ENCODE results near the gene CCL22. TPM values are rescaled to one million over a fixed set of nuclear protein-coding genes. Genes with fewer than 3 reads are reported as not detected.

CCL22 gene
- total and polyA plus RNA-seq, 2 of the 4 experiments (the other 2 are of a cell fraction) = not detected

DNA sequence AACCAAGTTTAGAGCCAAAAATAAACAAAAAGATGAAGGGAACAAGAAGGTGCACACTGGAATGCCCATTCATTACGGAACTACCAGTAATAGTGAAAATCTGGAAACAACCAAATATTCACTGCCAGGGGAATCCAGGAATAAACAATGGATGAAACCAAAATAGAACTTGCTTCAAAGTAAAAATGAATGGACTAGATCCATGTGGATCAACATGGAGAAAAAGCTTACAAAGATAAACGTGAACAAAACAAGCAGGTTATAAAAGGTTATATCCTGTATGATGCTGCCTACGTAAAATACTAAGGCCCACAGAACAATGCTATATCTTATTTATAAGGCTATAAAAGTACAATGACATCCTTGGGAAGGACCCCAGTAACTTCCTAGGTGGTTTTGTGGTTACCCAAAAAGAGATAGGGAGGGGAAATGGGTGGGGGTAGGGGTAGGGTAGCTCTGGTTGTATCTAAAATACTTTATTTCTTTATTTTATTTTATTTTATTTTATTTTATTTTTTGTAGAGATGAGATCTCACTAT is 12.8 kb upstream of the CCL22 start:
- no peak overlapping the region for H3K27ac ChIP-seq (ENCODE audit: insufficient read depth, low read length)
- H4K20me1 ChIP-seq (ENCODE audit: insufficient read depth, low read length) = peaks cover 15% of the 10 kb centered on the region; the same call in 1 of the 2 replicates
- H3K23ac ChIP-seq (ENCODE audit: low read depth, low read length) = no peak overlapping the region
- H3K36me3 ChIP-seq (ENCODE audit: control insufficient read depth, insufficient read depth, low read length) = no peaks in the 10 kb centered on the region
- in situ Hi-C loops (cut with MboI; ENCODE audit: low sequenced_read_pairs) (no loop called here), intact Hi-C loops (cut with micrococcal nuclease) (no loop called here), dilution Hi-C loops (cut with HindIII; ENCODE audit: low sequenced_read_pairs, unreplicated experiment) (no loop called here)
- peaks cover 4% of the 10 kb centered on the region; the same call in 1 of the 2 replicates for H3K9me3 ChIP-seq (ENCODE audit: control insufficient read depth, insufficient read depth, low read length)
- BruUV-seq (replicated peaks) = no TSS peak
- H3K4me3 ChIP-seq (ENCODE audit: insufficient read depth, low read depth, low read length) = no peak overlapping the region
- ChIA-PET POLR2A (ENCODE audit: unreplicated experiment) (no interaction called here), CTCF (no interaction called here)
- no peak overlapping the region for H3K14ac ChIP-seq (replicated peaks; ENCODE audit: low read depth, low read length)
- H2AFZ ChIP-seq (replicated peaks; ENCODE audit: low read length, poor library complexity) = no peak overlapping the region
- ATAC-seq (ENCODE audit: low read depth) (no peak), DNase-seq (no peak)
- no peak overlapping the region for H2AK5ac ChIP-seq (ENCODE audit: low read depth, low read length)
- H3K27me3 ChIP-seq (ENCODE audit: control insufficient read depth, insufficient read depth, low read length) = peaks cover 51% of the 10 kb centered on the region
- no peak overlapping the region for H3K9ac ChIP-seq (ENCODE audit: low read depth, low read length)
- H3K9me1 ChIP-seq (ENCODE audit: insufficient read depth, low read length) = peaks cover 7% of the 10 kb centered on the region
- H2BK5ac ChIP-seq (ENCODE audit: low read depth, low read length, poor library complexity, severe bottlenecking) = no peak overlapping the region
- no peak overlapping the region for H4K91ac ChIP-seq (ENCODE audit: insufficient read depth, low read depth, low read length)
- H3K4me1 ChIP-seq (ENCODE audit: control insufficient read depth, insufficient read depth, low read length) = peaks cover 6% of the 10 kb centered on the region
- H3K4ac ChIP-seq (ENCODE audit: low read depth, low read length) = no peak overlapping the region
- no peak overlapping the region for H4K8ac ChIP-seq (ENCODE audit: low read depth in 2 of 2, low read length in 2 of 2)
- H2BK20ac ChIP-seq (ENCODE audit: low read depth, low read length) = no peak overlapping the region
- H3K79me1 ChIP-seq (ENCODE audit: low read depth in 1 of 2, low read length in 2 of 2) = no peaks in the 10 kb centered on the region
- no peak for TF ChIP-seq BHLHE40 (IDR thresholded peaks at IDR 0.05; ENCODE audit: low read depth, low read length)
- no peak for TF ChIP-seq RFX5 (IDR thresholded peaks at IDR 0.05; ENCODE audit: low read depth, low read length)
- TF ChIP-seq MAZ (IDR thresholded peaks at IDR 0.05; ENCODE audit: borderline replicate concordance, low read depth, low read length) = no peak
- no peak for TF ChIP-seq SMC3 (IDR thresholded peaks at IDR 0.05; ENCODE audit: low read depth, low read length)
- TF ChIP-seq, protein P1, sequence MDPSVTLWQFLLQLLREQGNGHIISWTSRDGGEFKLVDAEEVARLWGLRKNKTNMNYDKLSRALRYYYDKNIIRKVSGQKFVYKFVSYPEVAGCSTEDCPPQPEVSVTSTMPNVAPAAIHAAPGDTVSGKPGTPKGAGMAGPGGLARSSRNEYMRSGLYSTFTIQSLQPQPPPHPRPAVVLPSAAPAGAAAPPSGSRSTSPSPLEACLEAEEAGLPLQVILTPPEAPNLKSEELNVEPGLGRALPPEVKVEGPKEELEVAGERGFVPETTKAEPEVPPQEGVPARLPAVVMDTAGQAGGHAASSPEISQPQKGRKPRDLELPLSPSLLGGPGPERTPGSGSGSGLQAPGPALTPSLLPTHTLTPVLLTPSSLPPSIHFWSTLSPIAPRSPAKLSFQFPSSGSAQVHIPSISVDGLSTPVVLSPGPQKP (IDR thresholded peaks at IDR 0.05; ENCODE audit: borderline replicate concordance, low read depth, low read length) = no peak
- no CpG with 5 or more reads among the region's 3 CpGs for WGBS, 2 experiments (ENCODE audit: extremely low coverage in 2 of 2, insufficient read length in 1 of 2)
- no peak overlapping the region for H3K18ac ChIP-seq (ENCODE audit: low read depth, low read length)
- no peak overlapping the region for H3K56ac ChIP-seq (ENCODE audit: extremely low read depth, insufficient read depth, low read length)
- H4K5ac ChIP-seq (ENCODE audit: low read depth, low read length) = no peak overlapping the region
- no peak overlapping the region for H2AK9ac ChIP-seq (replicated peaks; ENCODE audit: low read depth, low read length, poor library complexity)
- no peak overlapping the region for H2BK15ac ChIP-seq (ENCODE audit: low read depth, low read length)
- no peak overlapping the region for H3K4me2 ChIP-seq (ENCODE audit: low read depth, low read length)
- no peak overlapping the region for H2BK120ac ChIP-seq (ENCODE audit: low read depth, low read length)

All from IMR-90 (cell line).